ENCODE results near the gene SHROOM3. TPM values are rescaled to one million over a fixed set of nuclear protein-coding genes. Genes with fewer than 3 reads are reported as not detected.

Gene SHROOM3
- total and polyA plus RNA-seq, 8 donors: 6.1 to 212 (median 77.6) TPM

DNA sequence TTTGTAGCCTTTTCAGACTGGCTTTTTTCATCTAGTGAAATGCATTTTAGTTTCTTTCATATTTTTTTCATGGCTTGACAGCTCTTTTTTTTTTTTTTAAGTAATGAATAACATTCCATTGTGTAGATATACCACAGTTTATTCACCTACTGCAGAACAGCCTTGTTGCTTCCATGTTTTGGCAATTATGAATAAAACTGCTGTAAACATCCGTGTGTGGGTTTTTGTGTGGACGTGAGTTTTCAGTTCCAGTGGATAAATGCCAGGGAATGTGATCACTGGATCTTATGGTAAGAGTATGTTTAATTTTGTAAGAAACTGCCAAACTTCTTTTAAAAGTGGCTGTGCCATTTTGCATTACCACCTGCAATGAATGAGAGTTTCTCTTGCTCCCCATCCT, 302.2 kb downstream of the SHROOM3 start:
- Histone ChIP-seq H3K36me3 (peaks cover 20 to 59% (median 43%) of the 10 kb centered on the region in 4 donors), H3K9me3 (no peaks in the 10 kb centered on the region), H3K4me1 (peaks cover 7 to 49% (median 29%) of the 10 kb centered on the region in 4 donors), H3K4me3 (no peak overlapping the region), H3K27ac (peak overlapping the region in 4 of 5 donors; percentile 71 to 83 (median 76)), H3K27me3 (no peaks in the 10 kb centered on the region)
- DNase-seq: no peak
- intact Hi-C loops (cut with DNase I; ENCODE audit: low total_unique reads): no loop called here
- 45 to 55% (median 49%) methylated on average over 2 of the region's 2 CpGs for WGBS, 5 donors
- TF ChIP-seq POLR2A (IDR thresholded peaks at IDR 0.05): no peak
- TF ChIP-seq POLR2AphosphoS5 (IDR thresholded peaks at IDR 0.05): no peak
- TF ChIP-seq, protein P1, sequence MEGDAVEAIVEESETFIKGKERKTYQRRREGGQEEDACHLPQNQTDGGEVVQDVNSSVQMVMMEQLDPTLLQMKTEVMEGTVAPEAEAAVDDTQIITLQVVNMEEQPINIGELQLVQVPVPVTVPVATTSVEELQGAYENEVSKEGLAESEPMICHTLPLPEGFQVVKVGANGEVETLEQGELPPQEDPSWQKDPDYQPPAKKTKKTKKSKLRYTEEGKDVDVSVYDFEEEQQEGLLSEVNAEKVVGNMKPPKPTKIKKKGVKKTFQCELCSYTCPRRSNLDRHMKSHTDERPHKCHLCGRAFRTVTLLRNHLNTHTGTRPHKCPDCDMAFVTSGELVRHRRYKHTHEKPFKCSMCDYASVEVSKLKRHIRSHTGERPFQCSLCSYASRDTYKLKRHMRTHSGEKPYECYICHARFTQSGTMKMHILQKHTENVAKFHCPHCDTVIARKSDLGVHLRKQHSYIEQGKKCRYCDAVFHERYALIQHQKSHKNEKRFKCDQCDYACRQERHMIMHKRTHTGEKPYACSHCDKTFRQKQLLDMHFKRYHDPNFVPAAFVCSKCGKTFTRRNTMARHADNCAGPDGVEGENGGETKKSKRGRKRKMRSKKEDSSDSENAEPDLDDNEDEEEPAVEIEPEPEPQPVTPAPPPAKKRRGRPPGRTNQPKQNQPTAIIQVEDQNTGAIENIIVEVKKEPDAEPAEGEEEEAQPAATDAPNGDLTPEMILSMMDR (IDR thresholded peaks at IDR 0.05): no peak
- TF ChIP-seq EP300 (IDR thresholded peaks at IDR 0.05): no peak

DNA sequence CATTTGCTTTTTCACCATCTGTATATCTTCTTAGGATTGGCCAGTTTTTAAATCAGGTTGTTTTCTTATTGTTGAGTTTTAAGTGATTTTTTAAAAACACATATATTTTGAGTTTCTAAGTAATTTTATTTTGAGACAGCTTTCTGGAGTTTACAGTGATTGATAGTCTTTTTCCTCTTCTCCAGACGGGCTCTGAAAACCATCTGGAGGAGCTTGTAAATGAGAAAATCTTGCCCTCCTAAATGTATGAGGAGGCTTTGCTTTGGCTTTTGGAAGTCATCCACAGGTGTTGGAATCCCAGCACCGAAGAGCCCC, 302.7 kb downstream of the SHROOM3 start:
- no peaks in the 10 kb centered on the region for H3K27me3 ChIP-seq
- peaks cover 20 to 54% (median 47%) of the 10 kb centered on the region in 4 donors for H3K36me3 ChIP-seq
- peak overlapping the region; percentile 52 to 83 (median 72) for H3K27ac ChIP-seq
- H3K4me3 ChIP-seq: no peak overlapping the region
- H3K9me3 ChIP-seq: no peaks in the 10 kb centered on the region
- peaks cover 7 to 44% (median 25%) of the 10 kb centered on the region in 4 donors for H3K4me1 ChIP-seq
- DNase-seq: no peak
- TF ChIP-seq, protein P1 (IDR thresholded peaks at IDR 0.05): no peak
- TF ChIP-seq POLR2AphosphoS5 (IDR thresholded peaks at IDR 0.05): no peak
- TF ChIP-seq POLR2A (IDR thresholded peaks at IDR 0.05): no peak
- no peak for TF ChIP-seq EP300 (IDR thresholded peaks at IDR 0.05)
- intact Hi-C loops (cut with DNase I; ENCODE audit: low total_unique reads): no loop called here
- 24 to 66% (median 43%) methylated on average over 2 of the region's 2 CpGs for WGBS, 5 donors

DNA sequence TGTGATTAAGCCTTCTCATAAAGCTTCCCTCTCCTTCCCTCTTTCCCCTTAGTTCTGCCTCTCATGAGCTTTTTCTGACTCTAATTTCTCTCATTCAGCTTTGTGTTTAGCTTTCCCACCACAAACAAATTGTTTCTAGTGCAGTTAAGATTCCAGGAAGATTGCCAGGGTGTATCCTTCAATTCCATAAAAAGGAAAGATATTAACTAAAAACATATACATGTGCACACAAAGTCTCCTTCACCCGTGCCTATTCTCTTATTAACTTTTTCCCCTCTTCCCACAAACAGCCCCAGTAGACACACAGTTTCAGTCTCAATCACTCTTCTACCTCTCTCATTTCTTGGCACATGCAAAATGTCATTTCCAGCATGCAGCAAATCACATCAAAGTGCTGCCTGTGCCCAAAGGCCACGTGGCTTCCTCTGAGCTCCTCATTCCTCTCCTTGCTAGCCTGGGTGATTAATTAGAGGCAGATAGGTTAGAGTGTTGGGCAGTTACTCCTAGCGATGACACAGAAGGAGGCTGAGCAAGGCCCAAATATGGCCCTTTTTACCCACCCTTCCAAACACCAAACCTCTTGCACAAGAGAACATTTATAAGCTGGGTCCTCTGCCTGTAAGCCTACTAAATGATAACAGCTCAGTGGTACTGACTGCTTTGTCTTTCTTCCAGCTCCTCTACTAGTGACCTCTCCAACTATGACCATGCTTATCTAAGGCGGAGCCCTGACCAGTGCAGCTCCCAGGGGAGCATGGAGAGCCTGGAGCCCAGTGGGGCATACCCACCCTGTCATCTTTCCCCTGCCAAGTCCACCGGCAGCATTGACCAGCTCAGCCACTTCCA, 303.3 kb downstream of the SHROOM3 start:
- DNase-seq: peak in 1 of 2 donors; percentile 72
- peaks cover 1 to 42% (median 22%) of the 10 kb centered on the region in 4 donors for H3K4me1 ChIP-seq
- peak in 2 of 3 donors; percentile 76 to 85 for TF ChIP-seq POLR2AphosphoS5 (IDR thresholded peaks at IDR 0.05)
- no peak for TF ChIP-seq POLR2A (IDR thresholded peaks at IDR 0.05)
- peak; percentile 64 for TF ChIP-seq EP300 (IDR thresholded peaks at IDR 0.05)
- intact Hi-C loops (cut with DNase I; ENCODE audit: low total_unique reads): no loop called here
- no peaks in the 10 kb centered on the region for H3K9me3 ChIP-seq
- no peaks in the 10 kb centered on the region for H3K27me3 ChIP-seq
- H3K36me3 ChIP-seq: peaks cover 20 to 55% (median 44%) of the 10 kb centered on the region in 4 donors
- peak overlapping the region; percentile 52 to 83 (median 72) for H3K27ac ChIP-seq
- 32 to 48% (median 37%) methylated on average over 5 of the region's 5 CpGs for WGBS, 5 donors
- H3K4me3 ChIP-seq: no peak overlapping the region

DNA sequence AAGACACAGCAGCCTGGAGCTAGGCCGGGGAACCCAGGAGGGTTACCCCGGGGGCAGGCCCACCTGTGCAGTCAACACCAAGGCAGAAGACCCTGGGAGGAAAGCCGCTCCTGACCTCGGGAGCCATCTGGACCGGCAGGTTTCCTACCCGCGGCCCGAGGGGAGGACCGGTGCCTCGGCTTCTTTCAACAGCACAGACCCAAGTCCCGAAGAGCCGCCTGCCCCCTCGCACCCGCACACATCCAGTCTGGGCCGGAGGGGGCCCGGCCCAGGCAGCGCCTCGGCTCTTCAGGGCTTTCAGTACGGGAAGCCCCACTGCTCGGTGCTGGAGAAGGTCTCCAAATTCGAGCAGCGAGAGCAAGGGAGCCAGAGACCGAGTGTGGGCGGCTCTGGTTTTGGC, 305.2 kb downstream of the SHROOM3 start:
- intact Hi-C loops (cut with DNase I; ENCODE audit: low total_unique reads): no loop called here
- no peak for DNase-seq
- Histone ChIP-seq H3K27me3 (no peaks in the 10 kb centered on the region), H3K4me3 (no peak overlapping the region), H3K4me1 (peaks cover 0 to 49% (median 29%) of the 10 kb centered on the region in 4 donors), H3K9me3 (no peaks in the 10 kb centered on the region), H3K36me3 (peaks cover 20 to 49% (median 40%) of the 10 kb centered on the region in 4 donors), H3K27ac (peak overlapping the region in 4 of 5 donors; percentile 71 to 83 (median 76))
- 94 to 97% (median 95%) methylated on average over 21 to 24 of the region's 24 CpGs for WGBS, 5 donors
- TF ChIP-seq EP300 (IDR thresholded peaks at IDR 0.05) (no peak), POLR2AphosphoS5 (IDR thresholded peaks at IDR 0.05) (no peak), POLR2A (IDR thresholded peaks at IDR 0.05) (no peak)
- TF ChIP-seq, protein P1 (IDR thresholded peaks at IDR 0.05): no peak

All from stomach (tissue), 9 donors.